HEK293T (cell line): ENCODE measurements around the gene PRKCA.
"Not testable (repeated sequence)": the region's sequence is repeated elsewhere in the genome, so short reads cannot be mapped to it uniquely, and the experiment has no call there.

ENCODE experiments used
- CTCF ChIA-PET: fragments of 350-600 bp; formaldehyde crosslinking; extraction: SDS; loops from one replicate; lab custom pipeline; 2021; ENCODE audit warnings: antibody characterized with exemption, inconsistent platforms; lab: Yijun Ruan, JAX
- POLR2A ChIA-PET: fragments of 350-600 bp; formaldehyde crosslinking; extraction: SDS; loops from one replicate; lab custom pipeline; 2020; ENCODE audit warnings: antibody characterized with exemption, inconsistent platforms; lab: Yijun Ruan, JAX
- DNase-seq: peaks from one replicate; pipeline ENCODE4 v3.0.0; 2012; ENCODE audit warnings: mixed read lengths; ENCODE audit errors: extremely low spot score
- ARNT ChIP-seq: fragments of 450-650 bp; IDR thresholded peaks from 2 replicates; pipeline ENCODE4 v1.6.1; 2017; ENCODE audit warnings: mild to moderate bottlenecking
- BHLHE40 ChIP-seq: fragments of 450-650 bp; IDR thresholded peaks from 2 replicates; pipeline ENCODE4 v1.6.1; 2016; ENCODE audit warnings: mild to moderate bottlenecking, moderate library complexity, borderline replicate concordance
- CTBP1 ChIP-seq: fragments of 450-650 bp; IDR thresholded peaks from 2 replicates; pipeline ENCODE4 v1.6.1; 2016; ENCODE audit warnings: borderline replicate concordance
- ELF4 ChIP-seq: fragments of 450-650 bp; IDR thresholded peaks from 2 replicates; pipeline ENCODE4 v1.6.1; 2017; ENCODE audit warnings: antibody characterized with exemption
- FOXA1 ChIP-seq: fragments of 450-650 bp; IDR thresholded peaks from 2 replicates; pipeline ENCODE4 v1.6.1; 2016; ENCODE audit warnings: mild to moderate bottlenecking
- FOXK2 ChIP-seq: fragments of 450-650 bp; IDR thresholded peaks from 2 replicates; pipeline ENCODE4 v1.6.1; 2016; ENCODE audit warnings: mild to moderate bottlenecking
- FOXM1 ChIP-seq: fragments of 450-650 bp; IDR thresholded peaks from 2 replicates; pipeline ENCODE4 v1.6.1; 2017; ENCODE audit warnings: mild to moderate bottlenecking, borderline replicate concordance
- HDGF ChIP-seq: fragments of 450-650 bp; IDR thresholded peaks from 2 replicates; pipeline ENCODE4 v1.6.1; 2017; ENCODE audit warnings: antibody characterized with exemption, borderline replicate concordance
- L3MBTL2 ChIP-seq: fragments of 450-650 bp; conservative IDR thresholded peaks from 2 replicates; pipeline ENCODE4 v1.6.1; 2016; ENCODE audit warnings: mild to moderate bottlenecking
- LEF1 ChIP-seq: fragments of 450-650 bp; IDR thresholded peaks from 2 replicates; pipeline ENCODE4 v1.6.1; 2017; ENCODE audit warnings: mild to moderate bottlenecking, borderline replicate concordance
- NFRKB ChIP-seq: fragments of 450-650 bp; IDR thresholded peaks from 2 replicates; pipeline ENCODE4 v1.6.1; 2016; ENCODE audit warnings: mild to moderate bottlenecking, moderate library complexity
- SP1 ChIP-seq: fragments of 450-650 bp; IDR thresholded peaks from 2 replicates; pipeline ENCODE4 v1.6.1; 2017
- SUZ12 ChIP-seq: fragments of 450-650 bp; IDR thresholded peaks from 2 replicates; pipeline ENCODE4 v1.6.1; 2016; ENCODE audit warnings: mild to moderate bottlenecking
- TARDBP ChIP-seq: fragments of 450-650 bp; IDR thresholded peaks from 2 replicates; pipeline ENCODE4 v1.6.1; 2016
- ZNF384 ChIP-seq: fragments of 450-650 bp; IDR thresholded peaks from 2 replicates; pipeline ENCODE4 v1.6.1; 2016
- TF ChIP-seq, protein P1 (sequence below): fragments of 450-650 bp; IDR thresholded peaks from 2 replicates; pipeline ENCODE4 v1.6.1; 2016

Gene PRKCA

GRCh38 chr17:66397486-66397885 lies 95.1 kb downstream of the PRKCA start:
- TF ChIP-seq TARDBP (no peak), ZNF384 (no peak), ELF4 (no peak), FOXK2 (no peak)
- TF ChIP-seq, protein P1, sequence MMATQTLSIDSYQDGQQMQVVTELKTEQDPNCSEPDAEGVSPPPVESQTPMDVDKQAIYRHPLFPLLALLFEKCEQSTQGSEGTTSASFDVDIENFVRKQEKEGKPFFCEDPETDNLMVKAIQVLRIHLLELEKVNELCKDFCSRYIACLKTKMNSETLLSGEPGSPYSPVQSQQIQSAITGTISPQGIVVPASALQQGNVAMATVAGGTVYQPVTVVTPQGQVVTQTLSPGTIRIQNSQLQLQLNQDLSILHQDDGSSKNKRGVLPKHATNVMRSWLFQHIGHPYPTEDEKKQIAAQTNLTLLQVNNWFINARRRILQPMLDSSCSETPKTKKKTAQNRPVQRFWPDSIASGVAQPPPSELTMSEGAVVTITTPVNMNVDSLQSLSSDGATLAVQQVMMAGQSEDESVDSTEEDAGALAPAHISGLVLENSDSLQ = no peak
- DNase-seq = no peak
- ChIA-PET POLR2A (no interaction called here), CTCF (no interaction called here)

DNA sequence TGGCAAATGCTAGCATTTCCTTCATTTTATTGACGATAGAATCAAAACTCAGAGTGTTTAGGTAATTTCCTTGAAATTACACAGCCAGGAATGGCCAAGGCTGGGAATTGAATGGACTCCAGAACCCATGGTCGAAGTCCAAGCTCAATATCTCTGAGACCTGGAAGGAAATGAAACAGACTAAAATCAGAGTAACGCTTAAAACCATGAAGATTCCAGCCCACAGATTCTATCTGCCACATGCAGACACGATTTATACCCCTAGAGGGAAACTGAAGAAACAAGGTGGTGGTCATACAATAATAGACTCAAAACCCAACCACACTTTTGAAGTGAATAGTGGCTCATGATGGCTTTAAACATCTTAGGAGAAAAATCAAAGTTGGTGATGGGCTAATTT lies 95.6 kb downstream of the PRKCA start:
- no peak for TF ChIP-seq CTBP1
- ChIA-PET POLR2A (no interaction called here), CTCF (no interaction called here)
- no peak for DNase-seq

DNA sequence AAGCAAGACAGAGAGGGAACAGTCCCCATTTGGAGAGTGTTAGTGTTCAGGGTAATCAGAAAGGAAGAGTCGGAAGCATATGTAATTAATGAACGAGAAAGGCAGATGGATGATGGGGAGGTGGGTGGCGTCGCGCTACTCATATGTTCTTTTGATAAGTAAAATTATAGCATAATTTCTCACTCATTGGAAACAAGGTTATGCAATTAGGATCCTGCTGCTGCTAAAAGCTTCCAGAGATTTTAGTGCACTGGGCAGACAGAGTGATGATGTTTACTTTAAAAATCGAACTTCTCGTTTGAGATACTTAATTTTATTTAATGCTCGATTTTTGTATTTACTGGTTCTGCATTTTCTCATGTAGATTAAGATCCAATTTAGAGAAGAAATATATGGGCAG lies 96.2 kb downstream of the PRKCA start:
- POLR2A ChIA-PET = no interaction called here
- DNase-seq = no peak
- CTCF ChIA-PET = no interaction called here
- TF ChIP-seq ELF4 = no peak
- no peak for TF ChIP-seq ZNF384
- TF ChIP-seq SP1 = no peak
- no peak for TF ChIP-seq L3MBTL2
- TF ChIP-seq, protein P1 = no peak
- no peak for TF ChIP-seq SUZ12
- TF ChIP-seq CTBP1 = no peak
- no peak for TF ChIP-seq NFRKB
- no peak for TF ChIP-seq FOXA1
- no peak for TF ChIP-seq LEF1
- TF ChIP-seq FOXK2 = no peak
- TF ChIP-seq BHLHE40 = no peak

GRCh38 chr17:66399441-66399840 lies 97.0 kb downstream of the PRKCA start:
- CTCF ChIA-PET = no interaction called here
- DNase-seq = no peak
- TF ChIP-seq BHLHE40 (no peak), FOXM1 (no peak), HDGF (no peak), CTBP1 (no peak), SP1 (no peak), LEF1 (no peak), SUZ12 (no peak), FOXK2 (no peak), ELF4 (no peak), FOXA1 (no peak), ZNF384 (no peak)
- TF ChIP-seq, protein P1 = no peak
- POLR2A ChIA-PET = no interaction called here

- POLR2A ChIA-PET, CTCF ChIA-PET, DNase-seq: not testable (repeated sequence)
Measured at GRCh38 chr17:66400041-66400688, 97.8 kb downstream of the PRKCA start.

- DNase-seq = no peak
- POLR2A ChIA-PET = no interaction called here
- CTCF ChIA-PET = no interaction called here
- TF ChIP-seq, protein P1 = no peak
- no peak for TF ChIP-seq BHLHE40
- TF ChIP-seq HDGF = no peak
- no peak for TF ChIP-seq SP1
- TF ChIP-seq FOXM1 = no peak
- no peak for TF ChIP-seq ARNT
- no peak for TF ChIP-seq CTBP1
- TF ChIP-seq TARDBP = no peak
- no peak for TF ChIP-seq SUZ12
- TF ChIP-seq L3MBTL2 = no peak
- TF ChIP-seq ELF4 = no peak
- TF ChIP-seq FOXA1 = no peak
- TF ChIP-seq FOXK2 = no peak
- no peak for TF ChIP-seq NFRKB
- no peak for TF ChIP-seq LEF1
- TF ChIP-seq ZNF384 = no peak
Measured at GRCh38 chr17:66400698-66401097, 98.3 kb downstream of the PRKCA start.

- CTCF ChIA-PET = no interaction called here
- no peak for DNase-seq
- TF ChIP-seq ELF4 (no peak), HDGF (no peak), TARDBP (no peak), BHLHE40 (no peak), CTBP1 (no peak), SP1 (no peak), FOXA1 (no peak)
- POLR2A ChIA-PET = no interaction called here
Measured at GRCh38 chr17:66401364-66401763, 99.0 kb downstream of the PRKCA start.
